Measurements from ENCODE around the gene C1orf210.

C1orf210 gene

DNA sequence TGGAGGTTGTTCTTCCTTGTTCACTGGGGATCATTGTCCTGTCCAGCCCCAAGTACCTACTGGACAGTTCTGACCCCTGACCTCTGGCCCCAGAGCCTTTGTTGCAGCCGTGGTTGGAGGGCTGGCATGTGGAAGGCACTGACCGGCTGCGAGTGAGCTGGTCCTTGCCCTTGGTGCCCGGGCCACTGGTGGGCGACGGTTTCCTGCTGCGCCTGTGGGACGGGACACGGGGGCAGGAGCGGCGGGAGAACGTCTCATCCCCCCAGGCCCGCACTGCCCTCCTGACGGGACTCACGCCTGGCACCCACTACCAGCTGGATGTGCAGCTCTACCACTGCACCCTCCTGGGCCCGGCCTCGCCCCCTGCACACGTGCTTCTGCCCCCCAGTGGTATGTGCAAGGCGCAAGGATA lies 26.8 kb upstream of the C1orf210 start:
- DNase-seq: no peak

DNA sequence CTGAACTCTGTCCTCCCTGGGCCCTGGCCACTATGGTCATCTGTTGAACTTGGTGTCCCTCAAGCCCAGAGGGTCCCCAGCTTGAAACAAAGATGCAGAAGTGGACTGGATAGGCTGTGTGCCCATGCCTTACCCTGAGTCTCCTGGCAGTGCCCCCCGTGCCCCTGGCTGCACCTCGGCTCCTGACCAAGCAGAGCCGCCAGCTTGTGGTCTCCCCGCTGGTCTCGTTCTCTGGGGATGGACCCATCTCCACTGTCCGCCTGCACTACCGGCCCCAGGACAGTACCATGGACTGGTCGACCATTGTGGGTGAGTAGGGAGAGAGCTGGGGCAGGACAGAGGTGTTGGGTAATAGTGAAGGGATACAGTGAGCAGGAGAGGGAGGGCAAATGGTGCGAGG lies 26.1 kb upstream of the C1orf210 start:
- DNase-seq: no peak

GRCh38 chr1:43309405-43310025 lies 24.1 kb upstream of the C1orf210 start:
- DNase-seq: no peak

DNA sequence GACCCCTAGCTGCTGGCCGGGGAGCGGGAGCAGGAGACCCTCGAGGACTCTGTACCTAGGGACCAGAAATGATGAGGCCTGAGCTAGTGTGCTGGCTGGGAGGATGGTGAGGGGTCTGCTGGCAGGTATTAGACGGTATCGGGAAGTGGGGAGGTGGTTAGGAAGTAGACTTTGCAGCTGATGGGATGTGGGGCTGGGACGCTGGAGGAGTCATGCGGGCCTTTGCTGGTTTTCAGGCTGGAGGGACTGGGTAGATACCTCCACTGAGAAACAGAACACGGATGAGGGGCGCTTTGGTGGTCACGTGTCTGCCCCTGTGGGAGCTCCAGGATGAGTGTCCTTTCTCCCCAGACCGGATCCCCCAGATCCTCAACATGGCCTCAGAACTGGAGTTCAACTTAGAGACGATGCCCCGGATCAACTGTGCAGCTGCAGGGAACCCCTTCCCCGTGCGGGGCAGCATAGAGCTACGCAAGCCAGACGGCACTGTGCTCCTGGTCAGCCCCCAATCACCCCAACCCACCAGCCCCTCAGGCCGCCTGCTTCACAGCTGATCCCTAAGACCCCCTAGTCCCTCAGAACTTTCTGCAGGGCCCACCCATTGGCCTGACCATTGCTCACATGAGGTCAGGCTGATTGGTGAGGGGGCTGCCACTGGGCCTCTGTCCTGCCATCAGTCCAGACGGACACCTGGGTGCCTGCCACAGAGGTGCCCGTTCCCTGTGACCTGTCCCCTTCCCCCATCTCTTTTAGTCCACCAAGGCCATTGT lies 23.4 kb upstream of the C1orf210 start:
- DNase-seq: no peak

- no peak for DNase-seq
These were observed 22.2 kb upstream of the C1orf210 start for GRCh38 chr1:43307458-43308158.

- DNase-seq: no peak
These were observed 21.5 kb upstream of the C1orf210 start for GRCh38 chr1:43306688-43307457.

DNA sequence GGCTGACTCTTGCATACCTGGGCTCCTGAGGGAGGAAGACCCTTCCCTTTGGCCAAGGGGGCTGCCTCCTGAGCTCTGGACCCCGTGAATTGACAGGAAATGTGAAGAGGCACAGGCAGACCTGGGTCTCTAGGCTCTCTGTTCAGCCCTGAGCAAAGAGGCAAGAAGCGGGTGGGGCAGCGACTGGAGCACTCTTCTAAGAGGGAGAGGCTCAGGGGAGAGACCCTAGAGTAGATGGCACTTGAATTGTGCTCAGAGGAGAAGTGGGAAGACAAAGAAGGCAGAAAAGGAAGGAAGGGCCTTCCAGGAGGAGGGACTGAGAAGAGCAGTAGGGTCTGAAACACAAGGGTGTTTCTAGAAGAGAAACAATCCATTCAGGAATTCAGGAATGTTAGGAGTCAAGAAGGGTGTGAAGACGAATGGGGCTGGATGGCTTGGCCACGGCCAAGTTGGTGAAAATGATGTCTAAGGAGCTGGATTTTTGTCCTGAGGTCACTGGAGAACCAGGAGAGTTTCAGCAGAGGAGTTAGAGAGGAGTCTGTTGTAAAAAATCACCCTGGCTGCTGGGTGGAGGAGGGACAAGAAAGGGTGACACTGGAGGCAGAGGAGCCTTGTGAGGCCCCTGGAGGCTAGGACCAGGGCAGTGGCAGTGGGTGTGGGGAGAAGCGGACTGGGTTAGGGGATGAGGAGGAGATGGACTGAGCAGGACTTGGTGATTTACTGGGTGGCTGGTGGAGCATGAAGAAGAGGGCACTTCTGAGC lies 20.7 kb upstream of the C1orf210 start:
- DNase-seq: no peak

DNA sequence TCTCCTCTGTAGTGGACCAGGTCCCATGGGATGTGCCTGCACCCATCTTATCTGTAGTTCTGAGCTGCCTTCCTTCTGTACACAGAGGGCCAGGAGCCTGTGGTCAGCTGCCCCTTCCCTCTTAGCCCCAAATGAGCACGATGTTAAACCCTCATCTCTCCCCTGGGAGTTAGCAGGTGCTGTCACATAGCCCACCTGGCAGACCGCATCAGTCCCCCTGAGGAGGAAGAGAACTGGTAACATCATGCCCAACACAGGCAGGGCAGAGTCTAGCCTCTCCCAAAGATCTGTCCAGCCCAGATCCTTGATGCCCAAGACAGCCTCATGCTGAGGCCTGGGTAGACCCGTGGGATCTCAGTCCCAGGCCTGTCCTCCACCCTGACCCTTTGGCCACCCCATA lies 20.1 kb upstream of the C1orf210 start:
- no peak for DNase-seq

- no peak for DNase-seq
These were observed 19.5 kb upstream of the C1orf210 start for GRCh38 chr1:43304771-43305300.

GRCh38 chr1:43304314-43304681 lies 18.9 kb upstream of the C1orf210 start:
- no peak for DNase-seq

DNA sequence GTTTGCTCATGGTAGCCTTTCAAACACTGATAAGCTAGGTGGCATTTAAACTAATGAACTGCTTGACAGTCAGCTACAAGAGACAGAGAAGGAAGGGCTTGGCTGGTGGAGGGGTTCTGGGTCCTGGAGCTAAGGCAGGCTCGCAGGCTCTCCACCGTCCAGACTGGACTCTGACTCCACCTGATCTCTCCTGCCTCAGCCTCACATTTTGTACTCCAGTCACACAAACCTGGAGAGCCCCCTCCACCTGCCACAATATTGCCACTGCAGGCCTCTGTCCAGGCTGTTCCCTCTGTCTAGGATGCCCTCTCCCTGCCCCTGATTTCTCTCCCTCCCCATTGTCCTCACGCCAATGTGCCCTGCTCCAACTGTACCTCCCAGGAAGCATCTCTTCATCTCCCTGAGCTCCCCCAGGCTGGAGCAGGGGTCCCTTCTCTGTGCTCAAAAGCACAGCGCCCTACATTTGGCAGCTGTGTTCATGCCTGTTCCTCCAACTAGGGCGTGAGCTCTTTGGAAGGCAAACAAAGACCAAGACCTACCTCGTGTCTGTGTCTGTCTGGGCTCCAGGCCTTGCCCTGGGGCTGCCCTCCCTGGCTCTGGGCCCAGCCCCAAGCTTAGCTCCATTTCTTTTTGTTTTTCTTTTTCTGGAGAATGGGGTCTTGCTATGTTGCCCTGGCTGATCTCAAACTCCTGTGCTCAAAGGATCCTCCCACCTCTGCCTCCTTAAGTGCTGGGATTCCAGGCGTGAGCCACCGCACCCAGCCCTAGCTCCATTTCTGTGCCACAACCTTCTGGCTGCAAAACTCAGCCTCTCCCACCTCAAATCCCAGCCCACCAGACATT lies 18.3 kb upstream of the C1orf210 start:
- DNase-seq: no peak

- DNase-seq: no peak
These were observed 17.5 kb upstream of the C1orf210 start for GRCh38 chr1:43302721-43303470.

- no peak for DNase-seq
These were observed 16.8 kb upstream of the C1orf210 start for GRCh38 chr1:43302201-43302600.

DNA sequence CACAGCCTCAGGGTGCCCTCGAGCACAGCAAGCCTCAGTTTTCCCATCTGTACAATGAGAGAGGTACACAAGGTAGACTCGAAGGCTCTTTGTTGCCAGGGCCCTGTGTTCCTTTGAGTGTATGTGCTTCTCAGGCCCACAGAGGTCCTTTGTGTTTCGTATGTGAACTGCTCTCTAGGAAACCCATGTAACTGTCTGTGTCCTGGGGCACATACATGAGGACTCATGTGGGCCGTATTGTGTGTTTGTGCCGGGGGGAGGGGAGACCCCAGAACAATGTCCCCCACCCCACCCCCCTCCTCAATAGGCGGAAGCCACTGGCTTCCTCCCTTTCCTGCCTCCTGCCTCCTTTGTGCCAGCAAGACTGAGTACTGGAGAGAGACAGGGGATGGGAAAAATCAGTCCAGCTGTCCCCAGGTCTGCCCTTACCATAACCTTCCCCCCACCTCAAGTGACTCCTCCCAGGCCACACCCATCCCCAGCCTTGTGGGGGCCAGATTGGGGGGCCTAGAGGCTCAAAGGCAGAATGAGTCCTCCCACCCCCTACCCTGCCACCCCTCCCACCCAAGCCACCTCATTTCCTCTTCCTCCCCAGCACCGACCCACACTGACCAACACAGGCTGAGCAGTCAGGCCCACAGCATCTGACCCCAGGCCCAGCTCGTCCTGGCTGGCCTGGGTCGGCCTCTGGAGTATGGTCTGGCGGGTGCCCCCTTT lies 15.2 kb upstream of the C1orf210 start, which contains the start of gene TIE1:
TIE1 (plus strand) TSS at position 605 of the 717 bp plus-strand sequence; CDS start at position 695, 90 bp downstream.
- no peak for DNase-seq

GRCh38 chr1:43299101-43299500 lies 13.7 kb upstream of the C1orf210 start:
- no peak for DNase-seq

- no peak for DNase-seq
These were observed 12.7 kb upstream of the C1orf210 start for GRCh38 chr1:43298055-43298454.

GRCh38 chr1:43296207-43296606 lies 10.8 kb upstream of the C1orf210 start:
- DNase-seq: no peak

DNA sequence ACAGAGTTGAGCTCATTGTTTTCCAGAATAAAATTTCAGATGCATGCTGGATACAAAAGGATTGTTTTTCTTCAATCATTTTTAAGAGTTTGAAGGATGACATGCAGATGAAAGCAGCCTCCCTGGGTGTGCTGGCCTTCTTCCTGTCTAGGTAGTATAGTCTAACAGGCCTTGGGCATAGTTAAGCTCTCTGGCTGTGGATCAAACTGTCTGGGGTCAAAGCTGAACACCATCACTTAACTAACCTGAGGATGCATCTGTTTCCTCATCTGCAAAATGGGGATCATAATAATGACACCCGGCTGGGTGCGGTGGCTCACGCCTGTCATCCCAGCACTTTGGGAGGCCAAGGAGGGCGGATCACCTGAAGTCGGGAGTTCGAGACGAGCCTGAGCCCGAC lies 9.4 kb upstream of the C1orf210 start:
- no peak for DNase-seq

GRCh38 chr1:43293896-43294760 lies 8.7 kb upstream of the C1orf210 start:
- no peak for DNase-seq

Measured in activated CD8-positive, alpha-beta memory T cell treated with anti-CD3 and anti-CD28 coated beads for 24 hours (primary cell).